Thymus (tissue), 11 donors: ENCODE results near the gene ARL8A. TPM values are rescaled to one million over a fixed set of nuclear protein-coding genes. Genes with fewer than 3 reads are reported as not detected.

Experiments used
- DNase-seq, 9 donors: peaks; one replicate each; pipeline ENCODE4 v3.0.0-alpha.2; 2013; ENCODE audit warnings: low spot score in 9 of 9, low read depth in 6 of 9, missing footprints in 1 of 9
- H3K27ac ChIP-seq, 2 donors: one replicate each; pipeline ENCODE4 v1.5.1; 2013; ENCODE audit warnings: control low read depth in 1 of 2, low read depth in 1 of 2, low read length in 1 of 2, mild to moderate bottlenecking in 1 of 2, moderate library complexity in 1 of 2
- H3K27me3 ChIP-seq, 2 donors: one replicate each; pipeline ENCODE4 v1.5.1; 2013; ENCODE audit warnings: low read length in 1 of 2; ENCODE audit not compliant: control insufficient read depth in 2 of 2, insufficient read depth in 1 of 2
- H3K36me3 ChIP-seq, 2 donors: one replicate each; pipeline ENCODE4 v1.5.1; 2013; ENCODE audit warnings: low read length in 1 of 2, mild to moderate bottlenecking in 1 of 2, moderate library complexity in 1 of 2; ENCODE audit not compliant: control insufficient read depth in 2 of 2, insufficient read depth in 2 of 2
- H3K4me1 ChIP-seq, 2 donors: one replicate each; pipeline ENCODE4 v1.5.1; 2013; ENCODE audit warnings: low read length in 2 of 2; ENCODE audit not compliant: control insufficient read depth in 2 of 2, insufficient read depth in 2 of 2
- H3K4me3 ChIP-seq, 2 donors: one replicate each; pipeline ENCODE4 v1.5.1; 2013; ENCODE audit warnings: low read length in 2 of 2, control low read depth in 1 of 2, mild to moderate bottlenecking in 1 of 2
- H3K9me3 ChIP-seq, 2 donors: one replicate each; pipeline ENCODE4 v1.5.1; 2013; ENCODE audit warnings: low read length in 1 of 2, mild to moderate bottlenecking in 1 of 2; ENCODE audit not compliant: control insufficient read depth in 2 of 2, insufficient read depth in 1 of 2
- WGBS: extraction: QIAGEN DNeasy Blood & Tissue Kit; methylation state at CpG from one replicate; pipeline ENCODE4 v1.1.7; 2013; 5-methylcytosine and 5-hydroxymethylcytosine counted together
- polyA plus RNA-seq: library from polyadenylated mRNA; stranded (reverse); fragments of 200-250 nt; gene quantifications from one replicate; pipeline ENCODE4 v1.2.3, GENCODE V29; 2013
- total RNA-seq: library from RNA; stranded (reverse); fragments of 120-200 nt; gene quantifications from one replicate; pipeline ENCODE4 v1.2.4, GENCODE V29; 2013
- donor health status: healthy.

Gene ARL8A
- total and polyA plus RNA-seq, 2 donors = 16.7 to 29.5 TPM

GRCh38 chr1:202161151-202162046 is 16.9 kb upstream of the ARL8A start:
- Histone ChIP-seq H3K36me3 (peaks cover 15 to 17% of the 10 kb centered on the region in 2 donors), H3K27me3 (no peaks in the 10 kb centered on the region), H3K4me1 (peaks cover 80 to 91% of the 10 kb centered on the region in 2 donors), H3K4me3 (peak overlapping the region; percentile 84 to 96), H3K9me3 (peaks cover 0 to 5% of the 10 kb centered on the region in 2 donors), H3K27ac (peak overlapping the region; percentile 83 to 98)
- WGBS = 31% methylated on average over 22 of the region's 22 CpGs
- DNase-seq = peak in 1 of 9 donors; percentile 63

GRCh38 chr1:202160377-202160940 is 15.9 kb upstream of the ARL8A start, which contains the start of gene PTPN7:
PTPN7 (minus strand) TSS chr1:202160602; CDS start chr1:202159402, 1,200 bp downstream.
- Histone ChIP-seq H3K4me3 (peak within 1 kb of the TSS; percentile 84 to 96), H3K9me3 (peaks cover 0 to 5% of the 10 kb centered on the region in 2 donors), H3K27me3 (no peaks in the 10 kb centered on the region), H3K4me1 (peaks cover 73 to 86% of the 10 kb centered on the region in 2 donors), H3K27ac (peak within 1 kb of the TSS; percentile 95 to 98), H3K36me3 (peaks cover 22 to 24% of the 10 kb centered on the region in 2 donors)
- DNase-seq = peak in 6 of 9 donors; percentile 69 to 94 (median 85)
- 12% methylated on average over 17 of the region's 17 CpGs for WGBS

- peak in 4 of 9 donors; percentile 65 to 88 (median 70) for DNase-seq
- WGBS = 5% methylated on average over 16 of the region's 16 CpGs
- peaks cover 29 to 31% of the 10 kb centered on the region in 2 donors for H3K36me3 ChIP-seq
Observed at GRCh38 chr1:202159534-202160371, 15.2 kb upstream of the ARL8A start.

GRCh38 chr1:202158810-202159533 is 14.4 kb upstream of the ARL8A start:
- WGBS = 66% methylated on average over 10 of the region's 10 CpGs
- Histone ChIP-seq H3K4me3 (peak overlapping the region; percentile 84 to 96), H3K4me1 (peaks cover 58 to 79% of the 10 kb centered on the region in 2 donors), H3K27ac (peak overlapping the region; percentile 95 to 98), H3K9me3 (no peaks in the 10 kb centered on the region), H3K27me3 (no peaks in the 10 kb centered on the region), H3K36me3 (peaks cover 36 to 39% of the 10 kb centered on the region in 2 donors)
- no peak for DNase-seq

More at GRCh38 chr1:202159534-202160371, 15.2 kb upstream of the ARL8A start:
- no peaks in the 10 kb centered on the region for H3K27me3 ChIP-seq
- H3K9me3 ChIP-seq = peaks cover 0 to 5% of the 10 kb centered on the region in 2 donors
- peak overlapping the region; percentile 95 to 98 for H3K27ac ChIP-seq
- peak overlapping the region; percentile 84 to 96 for H3K4me3 ChIP-seq
- peaks cover 66 to 85% of the 10 kb centered on the region in 2 donors for H3K4me1 ChIP-seq

GRCh38 chr1:202157945-202158344 is 13.4 kb upstream of the ARL8A start:
- H3K4me3 ChIP-seq = peak overlapping the region in 1 of 2 donors; percentile 1
- H3K4me1 ChIP-seq = peaks cover 48 to 68% of the 10 kb centered on the region in 2 donors
- peak overlapping the region in 1 of 2 donors; percentile 54 for H3K27ac ChIP-seq
- WGBS = 96% methylated on average over 10 of the region's 10 CpGs
- no peaks in the 10 kb centered on the region for H3K27me3 ChIP-seq
- H3K9me3 ChIP-seq = no peaks in the 10 kb centered on the region
- H3K36me3 ChIP-seq = peaks cover 45 to 49% of the 10 kb centered on the region in 2 donors
- no peak for DNase-seq

GRCh38 chr1:202156590-202156989 is 12.1 kb upstream of the ARL8A start:
- Histone ChIP-seq H3K36me3 (peaks cover 58 to 63% of the 10 kb centered on the region in 2 donors), H3K27me3 (no peaks in the 10 kb centered on the region), H3K9me3 (no peaks in the 10 kb centered on the region), H3K27ac (no peak overlapping the region), H3K4me1 (peaks cover 35 to 55% of the 10 kb centered on the region in 2 donors), H3K4me3 (no peak overlapping the region)
- 95% methylated on average over 8 of the region's 8 CpGs for WGBS
- no peak for DNase-seq

GRCh38 chr1:202155478-202156021 is 11.0 kb upstream of the ARL8A start:
- H3K36me3 ChIP-seq = peaks cover 69 to 73% of the 10 kb centered on the region in 2 donors
- 92% methylated on average over 8 of the region's 8 CpGs for WGBS
- no peaks in the 10 kb centered on the region for H3K9me3 ChIP-seq
- peaks cover 25 to 44% of the 10 kb centered on the region in 2 donors for H3K4me1 ChIP-seq
- peak overlapping the region in 1 of 2 donors; percentile 15 for H3K27ac ChIP-seq
- no peak overlapping the region for H3K4me3 ChIP-seq
- no peaks in the 10 kb centered on the region for H3K27me3 ChIP-seq
- DNase-seq = no peak
